ENCODE results near the gene UNC13A. TPM values are rescaled to one million over a fixed set of nuclear protein-coding genes. Genes with fewer than 3 reads are reported as not detected.
"Not testable (repeated sequence)": the region's sequence is repeated elsewhere in the genome, so short reads cannot be mapped to it uniquely, and the experiment has no call there.

Gene UNC13A
- polyA plus RNA-seq, 3 donors: 0.10 to 0.28 (median 0.16) TPM

DNA sequence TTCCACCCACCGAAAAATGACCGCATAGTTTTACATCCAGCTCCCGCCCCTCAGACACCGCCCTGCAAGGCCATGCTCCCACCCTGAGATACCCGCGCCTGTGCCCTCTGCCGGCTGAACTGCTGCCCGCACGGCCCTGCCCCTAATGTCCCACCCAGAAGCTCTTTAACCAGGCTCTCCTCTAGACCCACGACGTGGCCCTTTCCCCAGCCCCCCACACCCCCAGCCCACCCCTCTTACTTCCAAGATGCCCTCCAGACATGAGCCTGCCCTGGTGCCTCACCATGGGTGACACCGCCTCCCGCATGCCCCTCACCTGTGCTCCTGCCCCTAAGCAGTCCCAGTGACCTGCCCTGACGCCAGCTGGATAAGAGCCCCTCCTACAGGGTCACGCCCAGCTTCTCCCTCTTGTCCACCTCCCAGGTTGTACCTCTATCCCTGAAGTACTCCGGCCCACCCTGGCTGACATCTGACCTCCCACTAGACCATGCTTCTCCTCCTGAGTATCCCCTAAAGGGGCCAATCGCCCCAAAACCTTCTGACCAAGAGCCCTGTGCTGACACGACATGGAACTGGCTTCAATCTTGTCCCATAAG, 81.5 kb downstream of the UNC13A start:
- DNase-seq (ENCODE audit: low read depth in 3 of 3, low spot score in 2 of 3): no peak

DNA sequence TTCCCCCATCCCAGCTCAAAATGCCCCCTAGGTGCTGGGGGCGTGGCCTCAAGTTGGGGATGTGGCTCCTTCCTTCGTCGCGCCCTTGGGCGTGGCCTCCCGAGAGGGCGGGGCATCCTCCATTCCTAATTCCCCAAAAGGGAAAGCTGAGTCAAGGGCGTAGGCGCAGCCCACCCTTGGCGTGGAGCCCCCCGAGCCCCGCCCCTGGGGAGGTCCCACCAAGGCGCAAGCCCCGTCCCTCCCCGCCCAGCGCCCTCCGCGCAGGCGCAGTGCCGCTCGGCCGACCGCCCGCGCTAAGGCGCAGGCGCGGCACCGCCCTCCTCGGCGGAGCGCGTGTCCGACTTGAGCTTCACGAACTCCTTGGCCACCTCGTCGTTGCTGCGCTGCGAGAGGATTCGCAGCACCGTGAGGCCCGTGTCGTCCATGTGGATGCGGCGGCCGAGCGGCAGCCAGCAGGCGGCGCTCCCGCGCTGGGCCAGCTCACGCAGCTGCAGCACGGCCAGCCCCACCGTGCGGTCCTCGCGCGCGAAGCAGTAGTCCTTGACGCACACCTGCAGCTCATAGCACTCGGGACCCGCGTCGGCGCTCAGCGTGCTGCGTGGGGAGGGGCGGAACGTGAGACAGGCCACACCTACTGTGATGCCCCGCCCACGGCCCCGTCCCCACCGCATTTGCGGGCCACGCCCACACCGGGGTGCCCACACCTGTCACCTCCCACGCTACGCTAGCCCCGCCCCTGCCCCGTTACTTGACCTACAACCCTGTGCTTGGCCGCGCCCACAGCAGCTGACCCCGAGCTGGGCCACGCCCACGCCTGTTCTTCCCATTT, 82.2 kb downstream of the UNC13A start:
- DNase-seq (ENCODE audit: low read depth in 3 of 3, low spot score in 2 of 3): peak; percentile 63 to 68 (median 63)

DNA sequence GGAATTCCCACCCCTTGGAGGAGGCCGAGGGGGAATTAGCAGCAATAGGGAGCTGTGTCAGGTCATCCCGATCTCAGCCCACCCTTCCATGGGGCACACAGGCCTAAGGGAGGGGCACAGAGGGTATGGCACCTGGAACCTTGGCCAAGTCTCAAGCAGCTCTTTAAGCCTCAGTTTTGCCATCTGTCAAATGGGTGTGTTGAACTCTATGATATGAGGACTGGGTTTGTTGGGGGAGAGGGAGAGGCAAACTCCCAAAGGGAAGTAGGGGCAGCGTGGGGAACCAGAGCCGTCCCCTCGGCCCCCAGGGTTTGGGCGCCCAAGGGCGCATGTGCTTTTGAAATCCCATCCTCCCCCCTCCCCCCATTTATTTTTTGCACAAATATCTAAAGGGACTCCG, 83.0 kb downstream of the UNC13A start:
- no peak for DNase-seq (ENCODE audit: low read depth in 3 of 3, low spot score in 2 of 3)

DNA sequence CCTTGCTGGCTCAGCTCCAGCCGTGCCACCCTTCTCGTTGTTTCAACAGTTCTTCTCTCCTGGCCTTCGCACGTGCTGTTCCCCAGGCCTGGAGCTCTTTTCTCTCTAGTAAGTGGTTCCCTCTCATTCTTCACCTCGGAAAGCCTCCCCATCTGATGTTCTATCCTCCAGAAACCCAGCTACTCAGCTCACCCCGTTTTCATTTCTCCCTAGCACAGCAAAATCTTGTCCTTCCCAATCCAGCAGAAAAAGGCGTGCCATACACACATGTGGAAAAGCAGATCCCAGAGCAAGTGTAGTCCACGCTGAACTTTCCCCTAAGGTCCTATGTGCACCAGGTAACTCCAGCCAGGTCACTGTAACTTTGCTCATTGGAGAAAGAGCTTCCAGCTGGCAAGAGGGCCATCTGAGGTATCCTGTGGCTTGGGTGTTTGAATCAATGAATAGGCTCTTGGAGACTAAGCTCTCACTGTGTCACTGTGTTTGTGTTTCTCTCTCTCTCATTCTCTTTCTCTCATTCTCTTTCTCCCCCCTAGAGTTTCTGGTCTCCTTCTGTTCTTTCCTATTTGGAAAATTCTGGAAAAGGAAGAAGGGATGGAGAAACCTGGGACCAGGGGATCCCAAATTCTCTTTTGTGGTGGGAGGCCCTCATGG, 83.7 kb downstream of the UNC13A start:
- no peak for DNase-seq (ENCODE audit: low read depth in 3 of 3, low spot score in 2 of 3)

DNA sequence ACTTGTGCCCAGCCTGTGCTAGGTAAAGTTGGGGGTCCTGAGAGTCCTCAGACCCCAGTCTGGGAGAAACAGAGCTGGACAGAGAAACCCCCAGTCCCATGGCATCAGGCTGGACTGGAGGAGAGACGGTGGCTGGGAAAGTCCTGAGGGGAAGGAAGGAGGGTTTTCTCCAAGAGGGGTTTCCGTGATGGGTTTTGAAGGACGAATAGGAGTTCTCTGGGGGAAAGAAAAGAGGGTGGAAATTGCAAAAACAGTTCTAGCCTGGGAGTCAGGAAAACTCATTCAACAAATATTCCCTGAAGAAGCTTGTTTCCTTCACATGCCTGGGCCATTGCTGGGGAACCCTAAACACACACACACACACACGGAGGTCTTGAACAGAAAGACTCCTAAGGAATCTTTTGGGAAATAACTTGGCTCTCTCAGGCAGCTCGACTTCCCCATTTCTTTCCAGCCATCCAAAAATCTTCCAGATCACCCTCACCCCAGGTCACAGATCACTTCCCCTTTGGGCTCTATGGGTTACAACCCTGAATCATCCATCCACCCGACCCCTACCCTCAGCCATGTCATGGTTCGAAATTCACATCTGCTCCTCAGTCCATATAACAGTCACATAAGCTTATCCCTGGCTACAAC, 85.2 kb downstream of the UNC13A start:
- no peak for DNase-seq (ENCODE audit: low read depth in 3 of 3, low spot score in 2 of 3)

DNA sequence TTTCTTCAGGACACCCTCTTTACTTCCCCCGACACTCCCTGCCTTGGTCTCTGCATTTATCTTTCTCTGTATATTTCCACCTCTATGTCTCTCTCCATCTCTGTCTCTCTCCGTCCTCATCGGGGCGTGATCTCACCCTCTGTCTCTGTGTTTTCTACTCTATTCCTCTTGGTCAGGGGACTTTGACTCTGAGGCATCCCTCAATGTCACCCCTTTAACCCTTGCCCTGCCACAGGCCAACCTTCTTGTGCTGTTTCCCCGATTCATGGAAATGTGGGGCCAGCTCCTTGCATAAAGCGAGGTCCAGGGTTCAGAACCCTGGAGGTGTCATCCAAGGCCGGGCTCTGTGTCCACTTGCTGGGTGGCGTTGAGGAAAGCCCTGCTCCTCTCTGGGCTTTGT, 85.9 kb downstream of the UNC13A start:
- no peak for DNase-seq (ENCODE audit: low read depth in 3 of 3, low spot score in 2 of 3)

DNA sequence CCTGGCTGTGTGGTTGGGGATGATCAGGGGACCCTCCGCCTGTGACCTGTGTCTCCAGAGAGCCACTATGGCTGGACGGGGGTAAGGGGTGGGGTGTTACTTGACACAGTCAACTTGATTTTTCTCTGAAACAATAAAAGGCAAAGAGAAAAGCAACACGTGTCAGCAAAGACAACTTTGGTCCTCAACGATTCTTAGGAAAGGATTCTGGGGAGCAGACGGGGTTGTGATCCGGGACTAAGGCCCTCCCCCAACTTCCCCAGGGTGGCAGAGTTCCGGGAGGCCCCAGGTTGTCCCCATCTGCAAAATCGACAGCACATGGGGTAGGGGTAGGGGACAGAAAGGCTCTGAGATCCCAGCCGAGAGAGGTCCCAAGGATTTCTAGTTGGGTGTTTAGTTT, 86.5 kb downstream of the UNC13A start:
- no peak for DNase-seq (ENCODE audit: low read depth in 3 of 3, low spot score in 2 of 3)

DNA sequence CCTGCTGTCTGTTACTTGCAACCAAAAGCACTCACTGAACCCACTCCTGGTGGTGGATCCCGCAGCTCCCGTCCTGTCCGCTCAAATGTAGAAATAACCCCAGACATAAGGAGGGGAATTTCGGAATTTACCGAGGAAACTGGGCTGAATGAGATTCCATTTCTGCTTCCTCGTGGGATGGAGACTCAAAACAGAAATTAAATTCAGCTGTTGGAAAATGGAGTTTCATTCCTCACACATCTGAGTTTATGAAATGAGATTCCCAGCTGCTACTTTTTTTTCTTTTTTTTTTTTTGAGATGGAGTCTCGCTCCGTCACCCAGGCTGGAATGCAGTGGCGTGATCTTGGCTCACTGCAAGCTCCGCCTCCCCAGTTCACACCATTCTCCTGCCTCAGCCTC, 88.4 kb downstream of the UNC13A start:
- DNase-seq (ENCODE audit: low read depth in 3 of 3, low spot score in 2 of 3): no peak

DNA sequence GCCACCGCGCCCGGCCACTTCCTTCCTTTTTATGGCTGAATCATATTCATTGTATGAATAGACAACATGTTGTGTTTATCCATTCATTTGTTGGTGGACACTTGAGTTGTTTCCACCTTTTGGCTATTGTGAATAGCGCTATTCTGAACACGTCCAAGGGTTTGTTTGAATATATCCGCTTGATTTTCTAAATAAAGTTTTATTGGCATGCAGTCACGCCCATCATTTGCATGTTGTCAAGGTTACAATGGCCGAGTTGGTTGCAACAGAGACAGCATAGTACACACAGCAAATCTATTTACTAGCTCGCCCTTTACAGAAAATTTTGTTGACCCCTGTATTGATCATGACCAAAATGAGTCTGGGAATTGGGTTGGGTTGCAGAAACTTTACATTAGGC, 89.2 kb downstream of the UNC13A start:
- DNase-seq (ENCODE audit: low read depth in 3 of 3, low spot score in 2 of 3): no peak

DNA sequence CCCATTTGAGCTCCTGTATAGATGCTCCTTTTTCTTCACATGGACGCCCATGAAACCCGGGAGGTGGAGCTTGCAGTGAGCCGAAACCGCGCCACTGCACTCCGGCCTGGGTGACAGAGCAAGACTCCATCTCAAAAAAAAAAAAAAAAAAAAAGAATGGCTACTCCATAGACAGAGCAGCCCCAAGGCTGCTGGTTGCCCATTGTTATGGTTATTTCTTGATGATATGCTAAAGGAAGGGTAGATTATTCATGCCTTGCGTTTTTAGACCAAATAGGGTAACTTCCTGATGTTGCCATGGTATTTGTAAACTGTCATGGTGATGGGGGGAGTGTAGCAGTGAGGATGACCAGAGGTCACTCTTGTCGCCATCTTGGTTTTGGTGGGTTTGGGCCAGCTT, 90.1 kb downstream of the UNC13A start:
- not testable (repeated sequence) for DNase-seq (ENCODE audit: low read depth in 3 of 3, low spot score in 2 of 3)

DNA sequence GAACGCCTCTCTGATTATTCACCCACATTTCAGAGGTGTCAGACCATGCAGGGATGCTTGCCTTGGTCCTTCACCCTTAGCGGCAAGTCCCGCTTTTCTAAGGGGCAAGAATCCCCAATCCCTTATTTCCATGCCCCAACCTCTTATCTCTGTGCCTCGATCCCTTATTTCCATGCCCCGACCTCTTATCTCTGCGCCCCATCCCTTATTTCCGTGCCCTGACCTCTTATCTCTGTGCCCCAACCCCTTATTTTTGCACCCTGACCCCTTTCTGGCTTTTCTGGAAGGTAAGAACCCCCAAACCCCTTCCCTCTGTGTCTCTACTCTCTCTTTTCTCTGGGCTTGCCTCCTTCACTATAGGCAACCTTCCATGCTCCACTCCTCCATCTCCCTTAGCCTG, 93.9 kb downstream of the UNC13A start:
- DNase-seq (ENCODE audit: low read depth in 3 of 3, low spot score in 2 of 3): not testable (repeated sequence)

DNA sequence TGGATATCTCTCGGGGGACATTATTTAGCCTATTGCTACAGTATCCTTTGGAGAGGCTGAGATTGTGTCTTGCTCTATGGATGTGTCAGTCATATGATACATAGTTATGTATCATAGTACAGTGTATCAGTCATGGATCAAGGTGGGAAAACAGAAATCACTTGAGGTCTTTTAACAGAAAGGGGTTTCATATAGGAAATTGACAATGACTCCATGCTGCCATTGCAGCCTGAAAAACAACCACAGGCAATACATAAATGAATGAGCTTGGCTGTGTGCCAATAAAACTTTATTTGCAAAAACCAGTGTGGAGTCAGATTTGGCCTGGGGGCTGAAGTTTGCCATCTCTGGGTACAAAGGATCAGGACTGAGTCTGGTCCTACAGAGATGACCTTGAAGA, 97.3 kb downstream of the UNC13A start:
- DNase-seq (ENCODE audit: low read depth in 3 of 3, low spot score in 2 of 3): no peak

DNA sequence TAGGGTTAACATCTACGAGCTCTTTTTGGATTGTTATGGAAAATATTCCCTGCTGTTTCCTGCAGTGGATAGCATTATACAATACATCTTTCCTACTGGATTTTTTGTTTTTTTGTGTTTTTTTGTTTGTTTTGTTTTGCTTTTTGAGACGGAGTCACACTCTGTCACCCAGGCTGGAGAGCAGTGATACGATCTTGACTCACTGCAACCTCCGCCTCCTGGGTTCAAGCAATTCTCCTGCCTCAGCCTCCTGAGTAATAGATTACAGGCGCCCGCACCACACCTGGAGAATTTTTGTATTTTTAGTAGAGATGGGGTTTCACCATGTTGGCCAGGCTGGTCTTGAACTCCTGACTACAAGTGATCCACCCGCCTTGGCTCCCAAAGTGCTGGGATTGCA, 102.8 kb downstream of the UNC13A start:
- DNase-seq (ENCODE audit: low read depth in 3 of 3, low spot score in 2 of 3): not testable (repeated sequence)

DNA sequence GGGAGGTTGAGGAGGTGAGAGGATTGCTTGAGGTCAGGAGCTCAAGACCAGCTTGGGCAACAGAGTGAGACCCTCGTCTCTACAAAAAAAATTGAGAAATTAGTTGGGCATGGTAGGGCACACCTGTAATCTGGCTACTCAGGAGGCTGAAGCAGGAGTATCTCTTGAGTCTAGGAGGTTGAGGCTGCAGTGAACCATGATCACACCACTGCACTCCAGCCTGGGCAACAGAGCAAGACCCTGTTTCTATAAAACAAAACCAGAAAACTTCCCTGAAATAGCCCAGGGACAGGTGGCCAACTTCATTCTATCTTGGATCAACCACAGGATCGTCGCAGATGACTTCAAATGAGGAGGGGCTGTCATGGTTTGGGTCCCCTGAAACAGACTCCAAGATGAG, 104.0 kb downstream of the UNC13A start:
- no peak for DNase-seq (ENCODE audit: low read depth in 3 of 3, low spot score in 2 of 3)

DNA sequence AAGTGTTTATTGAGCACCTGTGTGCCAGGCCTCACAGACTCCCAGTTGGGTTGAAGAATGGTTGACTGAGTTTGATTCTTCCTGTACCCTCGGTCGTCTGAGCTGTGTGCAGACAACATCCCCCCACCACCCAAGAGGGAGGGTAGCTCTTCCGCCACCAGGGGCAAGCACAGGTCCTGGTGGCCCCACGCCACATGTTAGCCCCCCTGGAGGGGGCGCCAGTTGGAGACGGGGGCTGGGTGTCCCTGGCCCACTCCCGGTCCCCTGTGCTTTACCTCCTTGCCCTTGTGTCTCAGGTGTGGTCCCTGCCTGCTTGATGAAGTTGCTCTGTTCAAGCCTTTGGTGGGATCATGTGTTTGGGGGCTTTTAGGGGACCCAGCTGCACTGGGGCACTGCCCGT, 105.5 kb downstream of the UNC13A start:
- DNase-seq (ENCODE audit: low read depth in 3 of 3, low spot score in 2 of 3): no peak

DNA sequence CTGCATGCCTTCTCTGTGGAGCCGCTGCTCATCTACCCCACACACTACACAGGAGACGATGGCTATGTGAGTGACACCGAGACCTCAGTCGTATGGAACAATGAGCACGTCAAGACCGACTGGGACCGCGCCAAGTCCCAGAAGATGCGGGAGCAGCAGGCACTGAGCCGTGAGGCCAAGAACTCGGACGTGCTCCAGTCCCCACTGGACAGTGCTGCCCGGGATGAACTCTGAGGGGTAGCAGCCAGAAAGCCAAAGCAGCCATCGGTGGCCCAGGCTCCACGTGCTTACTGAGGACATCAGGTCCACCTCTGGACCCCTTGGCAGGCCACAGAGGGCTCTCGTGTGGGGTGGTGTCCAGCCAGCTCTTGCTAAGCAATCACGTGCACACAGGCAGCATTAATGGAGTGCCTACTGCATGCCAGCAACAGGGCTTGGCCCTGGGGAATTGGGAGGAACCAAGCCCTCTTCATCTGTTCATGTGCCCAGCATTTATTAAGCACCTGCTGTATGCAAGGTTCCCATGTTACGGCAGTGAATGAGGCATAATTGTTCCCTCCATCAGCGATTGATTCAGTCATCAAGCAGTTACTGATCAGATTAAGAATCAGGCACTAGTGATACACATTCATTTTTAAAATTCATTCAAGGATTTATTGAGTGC, 106.8 kb downstream of the UNC13A start:
- DNase-seq (ENCODE audit: low read depth in 3 of 3, low spot score in 2 of 3): no peak

DNA sequence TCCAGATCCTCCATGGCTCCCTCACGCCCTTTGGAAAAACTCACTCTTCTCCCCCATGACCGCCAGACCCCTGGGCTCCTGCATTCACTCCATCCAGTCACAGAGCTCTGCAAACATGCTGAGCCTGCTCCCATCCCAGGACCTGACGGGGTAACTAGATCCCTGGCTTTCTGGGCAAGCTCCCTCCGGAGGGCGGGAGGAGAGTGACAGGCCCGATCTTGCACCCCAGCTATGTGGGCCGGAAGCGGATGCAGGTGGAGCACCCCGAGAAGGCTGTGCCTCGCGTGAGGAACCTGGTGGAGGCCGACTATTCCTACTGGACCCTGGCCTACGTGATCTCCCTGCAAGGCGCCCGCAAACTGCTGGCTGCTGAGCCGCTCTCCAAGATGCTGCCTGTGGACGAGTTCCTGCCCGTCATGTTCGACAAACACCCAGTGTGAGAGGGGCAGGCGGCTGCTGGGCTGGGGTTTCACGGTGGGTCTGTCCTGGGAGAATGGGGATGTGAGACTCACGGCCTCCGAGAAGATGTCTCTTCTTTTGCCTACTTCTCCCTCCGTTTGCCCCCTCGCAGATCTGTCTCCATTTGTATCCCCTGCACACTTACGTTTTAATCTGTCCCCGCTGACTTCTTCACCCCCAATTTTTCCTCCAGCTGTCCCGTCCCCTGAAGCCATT, 107.5 kb downstream of the UNC13A start:
- DNase-seq (ENCODE audit: low read depth in 3 of 3, low spot score in 2 of 3): no peak

DNA sequence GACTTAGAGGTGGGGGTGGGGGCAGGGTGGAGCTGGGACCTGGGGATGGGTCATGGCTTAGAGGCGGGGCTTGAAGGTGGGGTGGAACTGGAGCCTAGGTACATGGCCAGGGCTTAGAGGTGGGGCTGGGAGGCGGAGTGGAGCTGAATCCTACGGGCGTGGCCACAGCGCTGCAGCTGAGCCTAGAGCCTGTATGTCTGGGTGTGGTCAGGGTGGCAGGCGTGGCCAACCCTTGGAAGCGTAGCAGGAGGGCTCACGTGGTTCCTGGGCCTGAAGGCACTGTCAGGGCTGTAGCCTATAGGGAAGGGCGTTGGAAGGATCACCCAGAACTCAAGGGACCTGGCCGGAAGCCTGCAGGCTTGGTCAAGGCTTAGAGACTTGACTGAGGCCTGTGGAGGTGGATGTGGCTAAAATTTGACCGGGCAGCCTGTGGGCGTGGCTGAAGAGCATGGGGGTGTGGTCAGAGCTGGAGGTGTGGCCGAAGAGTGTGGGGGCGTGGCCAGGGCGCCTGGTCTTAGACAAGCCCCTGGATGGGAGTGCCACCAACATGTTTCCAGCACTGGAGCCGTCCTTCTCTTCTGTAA, 108.4 kb downstream of the UNC13A start:
- no peak for DNase-seq (ENCODE audit: low read depth in 3 of 3, low spot score in 2 of 3)

DNA sequence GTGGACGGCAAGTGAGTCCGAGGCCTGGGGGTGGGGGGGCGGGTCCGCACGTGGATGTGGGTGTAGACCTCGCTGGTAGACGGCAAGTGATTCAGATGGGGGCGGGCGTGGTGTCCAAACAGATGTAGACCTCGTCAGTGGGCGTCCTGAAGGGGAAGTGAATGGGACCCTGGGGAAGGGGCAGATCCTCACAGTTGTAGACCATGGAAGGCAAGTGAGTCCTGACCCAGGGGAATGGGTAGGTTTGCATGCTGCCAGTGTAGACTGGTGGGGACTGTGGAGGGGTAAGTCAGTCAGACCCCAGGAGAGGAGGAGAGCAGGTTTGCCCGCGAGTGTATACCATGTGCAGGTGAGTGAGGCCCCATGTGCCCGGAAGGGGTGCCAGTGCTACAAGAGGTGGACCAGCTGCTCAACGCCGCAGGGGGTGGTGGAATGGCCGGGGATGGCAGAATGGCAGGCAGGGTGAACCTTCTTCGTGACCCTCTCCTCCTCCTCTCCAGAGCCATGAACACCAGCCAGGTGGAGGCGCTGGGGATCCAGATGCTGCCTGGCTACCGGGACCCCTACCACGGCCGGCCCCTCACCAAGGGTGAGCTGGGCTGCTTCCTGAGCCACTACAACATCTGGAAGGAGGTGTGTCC, 110.6 kb downstream of the UNC13A start:
- DNase-seq (ENCODE audit: low read depth in 3 of 3, low spot score in 2 of 3): no peak
